Astrocyte of the cerebellum (primary cell): ENCODE measurements around the gene KTN1.
A peak's percentile ranks its signal among the peaks of the same experiment; 100 is the strongest.

Experiments used
- DNase-seq: peaks from one replicate; pipeline ENCODE4 v3.0.0-alpha.2; 2011; ENCODE audit warnings: low read depth
- H3K4me3 ChIP-seq: 2 replicates; pipeline ENCODE4 v1.5.1; 2011; ENCODE audit warnings: mild to moderate bottlenecking, low read depth, low read length, moderate library complexity
- CTCF ChIP-seq: IDR thresholded peaks from 2 replicates; pipeline ENCODE4 v1.5.1; 2012; ENCODE audit warnings: low read length, low read depth, moderate library complexity, mild to moderate bottlenecking; ENCODE audit errors: missing control alignments
- in situ Hi-C: cut with HindIII; loops from 2 replicates; pipeline ENCODE4 v1.10.0; 2017; ENCODE audit warnings: low sequenced_read_pairs

The KTN1 gene

GRCh38 chr14:55721353-55721752 is 141.3 kb downstream of the KTN1 start:
- no peak overlapping the region for H3K4me3 ChIP-seq
- DNase-seq, result peak; percentile 94
- TF ChIP-seq CTCF, result no peak
- in situ Hi-C loops, result no loop called here

DNA sequence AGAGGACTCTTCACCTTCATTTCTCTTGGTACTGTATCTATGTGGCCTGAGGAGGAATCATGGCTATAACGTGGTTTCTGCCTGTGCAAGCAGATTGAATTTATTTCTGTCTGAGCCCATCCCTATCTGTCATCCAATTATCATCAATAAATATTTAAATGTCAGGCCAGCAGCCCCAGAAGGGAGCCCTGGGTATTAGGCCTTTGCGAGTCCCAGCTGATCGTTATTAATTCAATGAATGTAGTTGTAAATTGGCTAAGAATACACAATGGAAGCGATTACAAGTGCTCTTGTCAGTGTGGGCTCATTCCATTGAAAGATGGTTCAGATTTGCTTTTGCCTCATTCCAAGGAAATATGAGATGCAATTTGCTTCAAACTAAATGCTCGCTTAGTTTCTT is 142.0 kb downstream of the KTN1 start:
- TF ChIP-seq CTCF, result no peak
- no peak for DNase-seq
- in situ Hi-C loops, result no loop called here
- H3K4me3 ChIP-seq, result no peak overlapping the region

- no peak for TF ChIP-seq CTCF
- H3K4me3 ChIP-seq, result no peak overlapping the region
- DNase-seq, result no peak
- in situ Hi-C loops, result no loop called here
These were observed 144.7 kb downstream of the KTN1 start for GRCh38 chr14:55724736-55725135.

DNA sequence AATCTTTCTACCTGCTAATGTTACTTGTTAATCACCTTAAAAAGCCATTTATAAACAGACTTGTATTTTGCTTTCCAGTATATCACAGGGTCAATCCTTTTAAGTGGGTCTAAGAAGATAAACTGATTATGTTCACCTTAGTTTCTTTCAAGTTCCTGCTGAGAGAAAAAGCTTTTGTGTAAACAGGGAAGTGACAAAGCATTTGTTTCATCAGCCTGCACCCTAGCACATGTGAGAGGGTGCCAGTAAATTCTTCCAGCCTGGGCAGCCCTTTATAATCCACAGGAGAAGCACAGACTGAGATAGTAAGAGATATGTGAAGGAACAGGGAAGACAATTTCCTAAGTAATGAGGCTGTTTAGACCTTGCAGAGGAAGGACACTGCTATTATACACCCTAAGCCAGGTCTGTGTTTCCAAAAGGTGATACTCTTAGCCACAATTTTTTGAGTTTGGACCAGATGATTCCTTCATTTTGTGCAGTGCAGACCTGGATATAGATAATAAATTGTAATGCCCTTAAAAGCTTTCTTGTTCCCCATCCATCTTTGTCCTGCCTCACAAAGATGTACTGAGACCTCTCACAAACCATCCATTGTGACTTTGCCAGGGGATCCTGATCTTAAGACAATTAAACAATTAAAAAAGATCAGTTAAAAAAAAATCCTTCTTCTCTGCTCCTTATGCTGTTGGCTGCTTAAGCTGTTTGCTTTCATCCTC is 150.7 kb downstream of the KTN1 start:
- no peak for DNase-seq
- no peak overlapping the region for H3K4me3 ChIP-seq
- TF ChIP-seq CTCF, result no peak
- in situ Hi-C loops, result no loop called here

DNA sequence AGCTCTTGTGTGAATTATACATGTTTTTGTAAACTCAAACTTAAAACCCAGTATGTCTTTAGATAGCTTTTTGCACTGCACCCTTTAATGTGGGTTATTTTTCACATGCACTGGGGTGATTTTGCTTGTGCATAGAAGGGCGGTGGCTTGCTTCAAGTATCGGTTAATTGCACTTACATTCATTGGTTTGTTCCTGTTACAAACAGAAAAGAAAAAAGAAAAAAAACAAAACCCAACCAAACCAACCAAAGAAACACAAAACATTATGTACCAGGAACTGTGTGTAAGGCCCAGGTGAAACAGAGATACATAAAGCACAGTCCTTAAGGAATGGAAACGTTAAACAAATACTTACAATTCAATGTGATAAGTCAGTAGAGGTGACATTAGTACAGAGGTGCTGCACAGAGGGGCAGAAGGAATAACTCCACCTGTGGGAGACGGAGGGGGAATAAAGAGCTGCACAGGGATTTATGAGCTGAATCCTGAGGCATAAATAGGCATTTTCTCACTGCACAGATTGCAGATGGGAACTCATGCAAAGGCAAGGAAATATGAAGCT is 151.4 kb downstream of the KTN1 start:
- no peak overlapping the region for H3K4me3 ChIP-seq
- DNase-seq, result no peak
- in situ Hi-C loops, result no loop called here
- TF ChIP-seq CTCF, result no peak

DNA sequence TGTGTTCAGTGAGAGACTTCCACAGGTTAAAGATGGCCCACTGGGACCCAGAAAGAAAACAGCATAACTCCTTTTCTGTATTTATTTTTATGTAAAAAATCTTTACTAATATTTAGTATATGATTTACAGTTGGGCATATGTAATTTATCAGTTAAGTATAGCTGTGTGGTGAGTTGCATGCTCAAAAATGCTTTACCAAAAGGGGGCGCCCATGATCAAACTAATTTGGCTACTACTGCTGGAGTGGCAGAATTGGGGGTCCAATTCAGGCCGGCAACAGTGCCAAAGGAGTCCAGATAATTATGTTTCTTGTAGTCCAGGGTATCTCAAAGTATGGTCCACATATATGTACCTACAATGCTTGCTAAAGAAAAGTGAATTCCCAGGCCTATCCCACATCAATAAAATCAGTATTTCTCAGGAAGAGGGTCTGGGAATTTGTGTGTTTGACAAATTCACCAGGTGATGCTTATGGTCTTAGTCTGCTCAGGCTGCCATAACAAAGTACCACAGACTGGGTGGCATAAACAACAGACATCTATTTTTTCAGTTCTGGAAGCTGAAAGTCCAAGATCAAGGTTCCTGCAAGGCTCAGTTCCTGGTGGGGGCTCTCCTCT is 152.0 kb downstream of the KTN1 start:
- DNase-seq, result no peak

More for the DNA sequence above, 152.0 kb downstream of the KTN1 start:
- peak; percentile 63 for TF ChIP-seq CTCF
- no peak overlapping the region for H3K4me3 ChIP-seq
- in situ Hi-C loops, result no loop called here
